Liver (tissue), 3 donors: ENCODE results near the gene ARPP21.

Experiments
- SP1 ChIP-seq: IDR thresholded peaks from 2 replicates; pipeline ENCODE4 v1.6.1; 2018; ENCODE audit warnings: antibody characterized with exemption, mild to moderate bottlenecking
- TF ChIP-seq, protein P1 (sequence below): fragments of 150-350 bp; IDR thresholded peaks from 2 replicates; pipeline ENCODE4 v1.5.1; 2017; ENCODE audit warnings: improper control_type of control experiment, low read depth, low read length; ENCODE audit not compliant: missing input control
- donor health status: healthy.
- donor health status: healthy.

DNA sequence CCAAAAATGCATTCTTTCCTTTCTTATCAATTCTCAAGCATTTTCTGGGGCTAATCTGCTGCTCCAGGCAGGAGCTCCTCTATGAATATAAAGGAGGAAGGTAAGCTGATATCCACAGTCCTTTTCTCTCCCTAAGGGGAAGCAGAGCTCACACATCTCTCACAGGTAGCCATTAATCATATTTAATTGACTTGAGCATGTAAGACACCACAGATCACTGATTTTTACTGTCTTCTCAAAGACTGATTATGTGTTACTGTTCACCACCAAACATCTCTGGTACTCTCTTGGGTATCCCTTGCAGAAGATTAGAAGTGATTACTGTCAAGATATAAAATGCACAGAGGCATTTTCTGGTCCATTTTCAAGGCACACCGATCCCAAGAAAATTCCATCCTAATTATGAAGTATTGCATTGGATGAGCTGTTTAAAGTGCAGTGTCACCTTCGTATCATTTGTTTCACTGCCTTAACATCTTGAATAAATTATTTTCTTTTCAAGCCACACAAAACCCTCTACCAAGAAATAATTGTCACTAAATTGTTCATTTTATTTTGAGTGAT lies 100.7 kb downstream of the ARPP21 start:
- TF ChIP-seq, protein P1, sequence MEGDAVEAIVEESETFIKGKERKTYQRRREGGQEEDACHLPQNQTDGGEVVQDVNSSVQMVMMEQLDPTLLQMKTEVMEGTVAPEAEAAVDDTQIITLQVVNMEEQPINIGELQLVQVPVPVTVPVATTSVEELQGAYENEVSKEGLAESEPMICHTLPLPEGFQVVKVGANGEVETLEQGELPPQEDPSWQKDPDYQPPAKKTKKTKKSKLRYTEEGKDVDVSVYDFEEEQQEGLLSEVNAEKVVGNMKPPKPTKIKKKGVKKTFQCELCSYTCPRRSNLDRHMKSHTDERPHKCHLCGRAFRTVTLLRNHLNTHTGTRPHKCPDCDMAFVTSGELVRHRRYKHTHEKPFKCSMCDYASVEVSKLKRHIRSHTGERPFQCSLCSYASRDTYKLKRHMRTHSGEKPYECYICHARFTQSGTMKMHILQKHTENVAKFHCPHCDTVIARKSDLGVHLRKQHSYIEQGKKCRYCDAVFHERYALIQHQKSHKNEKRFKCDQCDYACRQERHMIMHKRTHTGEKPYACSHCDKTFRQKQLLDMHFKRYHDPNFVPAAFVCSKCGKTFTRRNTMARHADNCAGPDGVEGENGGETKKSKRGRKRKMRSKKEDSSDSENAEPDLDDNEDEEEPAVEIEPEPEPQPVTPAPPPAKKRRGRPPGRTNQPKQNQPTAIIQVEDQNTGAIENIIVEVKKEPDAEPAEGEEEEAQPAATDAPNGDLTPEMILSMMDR, result no peak
- no peak for TF ChIP-seq SP1
